ENCODE measurements around the gene WDR48. TPM values are rescaled to one million over a fixed set of nuclear protein-coding genes. Genes with fewer than 3 reads are reported as not detected.

Gene WDR48
- total RNA-seq, 1 donor from 2014 or later: 58.4 TPM

- peak; percentile 36 for DNase-seq (ENCODE audit: low spot score)
Measured at GRCh38 chr3:39101022-39101689, 49.3 kb downstream of the WDR48 start.

DNA sequence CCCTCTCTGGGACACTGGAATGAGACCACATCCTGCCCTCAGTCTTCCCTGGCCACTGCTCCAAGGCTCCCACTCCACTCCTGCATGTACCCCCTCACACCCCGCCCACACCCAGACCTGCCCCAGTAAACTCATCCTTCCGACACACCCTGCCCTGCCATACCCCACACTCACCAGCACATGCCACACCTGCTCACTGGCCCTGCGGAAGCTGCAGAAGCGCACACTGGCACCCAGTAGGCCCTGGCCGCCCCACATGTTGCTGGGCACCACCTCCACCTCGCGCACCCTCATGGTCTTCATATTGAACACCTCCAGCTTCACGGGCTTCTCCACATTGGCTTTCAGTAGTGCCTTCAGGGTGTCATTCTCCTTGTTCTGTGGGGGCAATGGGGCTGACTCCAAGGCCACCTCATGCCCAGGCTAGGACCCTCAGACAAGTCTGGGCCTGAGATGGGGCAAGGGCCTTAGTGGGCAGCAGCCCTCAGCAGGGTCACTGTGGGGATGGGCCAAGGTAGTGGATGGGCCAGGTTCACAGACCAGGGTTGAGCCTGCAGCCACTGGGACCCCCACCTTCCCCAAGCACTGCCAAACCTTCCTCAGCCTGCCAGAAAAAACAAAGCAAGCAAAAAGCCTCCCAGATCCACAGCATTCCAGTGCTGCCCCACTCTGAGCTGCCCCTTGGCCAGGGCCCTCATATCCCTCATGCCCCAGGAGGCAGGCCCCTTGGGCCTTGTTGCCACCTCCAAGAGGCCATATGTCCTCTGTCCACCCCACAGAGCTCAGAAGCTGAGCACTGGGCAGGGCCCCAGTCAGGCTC is 50.9 kb downstream of the WDR48 start:
- DNase-seq (ENCODE audit: low spot score): peak; percentile 38

DNA sequence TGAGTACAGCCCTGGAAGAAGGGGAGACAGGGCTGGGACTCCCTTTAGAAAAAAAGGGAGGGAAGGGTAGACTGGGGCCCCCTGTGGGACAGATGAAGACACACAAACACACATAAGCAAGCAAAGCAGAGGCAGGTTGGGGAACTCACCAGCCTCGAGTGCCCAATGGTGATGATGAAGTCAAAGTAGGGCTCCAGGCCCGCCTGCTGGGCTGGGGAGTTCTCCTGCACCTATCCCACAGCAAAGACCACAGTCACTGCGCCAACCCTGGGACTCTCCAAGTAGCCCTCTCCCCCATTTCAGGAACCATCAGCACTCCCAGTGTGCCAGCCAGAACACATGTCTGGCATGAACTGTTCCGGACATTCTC is 51.5 kb downstream of the WDR48 start:
- peak; percentile 38 for DNase-seq (ENCODE audit: low spot score)

DNA sequence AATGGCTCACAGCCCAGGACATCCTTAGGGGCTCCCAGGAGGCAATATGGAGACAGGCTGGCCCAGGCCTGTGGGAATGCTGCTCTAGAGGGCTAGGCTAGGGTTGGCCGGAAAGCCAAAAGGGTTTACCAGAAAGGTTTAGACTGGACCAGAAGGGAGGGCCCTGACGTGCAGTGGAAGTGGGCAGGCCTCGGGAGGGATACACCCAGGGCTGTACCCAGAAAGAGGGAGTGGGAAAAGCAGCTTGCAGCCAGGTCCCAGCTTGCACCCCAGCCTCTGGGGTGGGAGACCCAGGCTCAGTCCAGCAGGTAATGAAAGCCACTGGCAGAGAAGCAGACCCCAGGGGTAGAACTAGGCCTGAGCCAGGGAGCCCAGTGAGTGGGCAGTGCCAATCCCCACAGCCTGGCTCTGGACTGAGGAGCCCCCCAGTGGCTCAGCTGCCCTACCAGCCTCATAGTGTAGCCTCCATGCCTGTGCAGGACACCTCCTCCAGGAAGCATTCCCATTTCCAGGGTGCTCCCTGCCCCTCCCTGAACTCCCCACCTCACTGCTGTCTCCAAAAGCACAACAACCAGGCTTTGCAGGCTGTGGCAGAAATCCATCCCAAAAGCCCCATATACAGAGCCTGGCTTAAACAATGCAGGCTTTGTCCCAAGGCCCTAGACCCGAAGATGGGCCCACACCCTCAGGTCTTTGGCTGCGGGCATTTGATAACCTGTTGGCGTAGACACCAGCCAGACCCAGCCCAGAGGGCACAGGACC is 52.2 kb downstream of the WDR48 start:
- DNase-seq (ENCODE audit: low spot score): peak; percentile 32

GRCh38 chr3:39104961-39105686 is 53.3 kb downstream of the WDR48 start:
- peak; percentile 31 for DNase-seq (ENCODE audit: low spot score)

GRCh38 chr3:39105687-39106063 is 53.9 kb downstream of the WDR48 start:
- peak; percentile 32 for DNase-seq (ENCODE audit: low spot score)

GRCh38 chr3:39106281-39106811 is 54.5 kb downstream of the WDR48 start:
- no peak for DNase-seq (ENCODE audit: low spot score)

DNA sequence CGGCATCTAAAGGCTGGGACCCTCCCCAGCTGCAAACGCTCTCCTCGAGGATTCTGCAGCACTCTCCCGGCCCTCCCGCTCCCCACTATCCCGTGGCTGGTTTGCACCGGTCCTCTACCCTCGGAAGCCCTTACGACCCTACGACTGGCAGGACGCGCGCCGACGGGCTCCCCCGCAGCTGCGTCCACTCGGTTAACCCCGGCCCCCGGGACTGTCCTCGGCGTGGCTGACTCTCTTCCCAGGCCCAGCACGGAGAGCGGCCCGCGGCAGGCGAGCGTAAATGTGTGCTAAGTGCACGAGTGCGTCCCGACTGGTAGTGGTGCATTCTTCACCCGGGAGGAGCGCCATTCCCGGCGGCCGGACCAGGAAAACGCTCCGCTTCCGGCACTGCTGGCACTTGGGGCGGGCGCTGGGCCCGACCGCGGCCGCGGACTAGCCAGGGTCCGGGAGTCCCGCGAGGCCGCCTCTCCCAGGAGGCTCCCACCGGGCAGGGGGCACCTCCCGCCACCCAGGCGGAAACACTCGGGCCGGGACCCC is 55.1 kb downstream of the WDR48 start:
- peak; percentile 57 for DNase-seq (ENCODE audit: low spot score)

GRCh38 chr3:39107388-39108199 is 55.8 kb downstream of the WDR48 start, which contains the start of the genes GORASP1 and TTC21A:
Gene GORASP1, minus strand, starts transcription at chr3:39107627. Its CDS starts 86 bp downstream, at chr3:39107541.
Gene TTC21A, plus strand, starts transcription at chr3:39107680. Its CDS starts 158 bp downstream, at chr3:39107838.
- peak; percentile 84 for DNase-seq (ENCODE audit: low spot score)

DNA sequence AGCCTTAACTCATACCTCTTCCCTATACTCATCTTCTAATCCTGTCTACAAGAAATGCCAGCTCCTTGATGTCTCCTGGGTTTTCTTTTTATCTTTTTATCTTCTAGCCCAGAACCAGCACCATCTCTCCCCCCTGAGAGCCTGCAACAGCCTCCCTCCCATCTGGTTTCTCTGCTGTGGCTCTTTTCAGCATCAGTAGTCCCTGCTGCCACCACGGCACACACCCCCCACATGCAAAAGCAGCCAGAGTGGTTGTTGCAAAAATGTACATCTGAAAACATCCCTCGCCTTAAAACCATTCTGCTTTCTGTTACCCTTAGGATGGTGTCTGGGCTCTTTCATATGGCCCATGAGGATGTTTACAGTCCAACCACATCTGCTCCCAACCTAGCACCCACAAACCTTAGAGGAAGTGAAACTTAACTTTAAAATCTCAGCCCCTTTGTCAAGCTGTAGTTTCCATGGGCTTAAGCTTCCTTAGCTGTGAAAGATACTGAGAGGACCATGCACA is 56.4 kb downstream of the WDR48 start:
- DNase-seq (ENCODE audit: low spot score): peak; percentile 6

- DNase-seq (ENCODE audit: low spot score): no peak
Measured at GRCh38 chr3:39109086-39109485, 57.3 kb downstream of the WDR48 start.

DNA sequence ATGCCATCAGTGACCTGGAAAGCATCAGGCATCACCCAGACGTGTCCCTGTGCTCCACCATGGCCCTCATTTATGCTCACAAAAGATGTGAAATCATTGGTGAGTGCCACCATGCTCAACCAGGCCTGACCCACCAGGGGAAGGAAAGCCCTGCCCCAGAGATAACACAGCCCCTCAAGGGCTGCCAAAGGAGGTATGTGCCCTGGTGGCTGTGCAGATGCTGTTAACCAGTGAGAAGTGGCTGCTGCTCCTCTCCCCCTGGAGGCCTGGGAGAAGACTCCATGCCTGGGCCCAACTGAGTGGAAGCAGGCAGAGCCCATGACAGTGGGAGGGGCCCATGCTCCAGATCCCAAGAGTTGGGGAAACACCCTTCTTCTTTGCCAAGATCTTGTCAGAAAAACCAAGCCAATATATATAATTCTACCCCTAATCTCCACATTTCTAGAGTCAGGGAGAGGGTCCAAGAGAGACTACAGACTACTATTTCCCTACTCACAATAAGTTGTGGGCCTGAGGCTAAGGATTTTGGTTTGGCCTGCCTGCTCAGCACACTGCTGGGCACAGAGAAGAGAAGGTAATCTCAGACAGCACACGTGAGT is 58.3 kb downstream of the WDR48 start:
- DNase-seq (ENCODE audit: low spot score): no peak

GRCh38 chr3:39112113-39112512 is 60.3 kb downstream of the WDR48 start:
- DNase-seq (ENCODE audit: low spot score): no peak

DNA sequence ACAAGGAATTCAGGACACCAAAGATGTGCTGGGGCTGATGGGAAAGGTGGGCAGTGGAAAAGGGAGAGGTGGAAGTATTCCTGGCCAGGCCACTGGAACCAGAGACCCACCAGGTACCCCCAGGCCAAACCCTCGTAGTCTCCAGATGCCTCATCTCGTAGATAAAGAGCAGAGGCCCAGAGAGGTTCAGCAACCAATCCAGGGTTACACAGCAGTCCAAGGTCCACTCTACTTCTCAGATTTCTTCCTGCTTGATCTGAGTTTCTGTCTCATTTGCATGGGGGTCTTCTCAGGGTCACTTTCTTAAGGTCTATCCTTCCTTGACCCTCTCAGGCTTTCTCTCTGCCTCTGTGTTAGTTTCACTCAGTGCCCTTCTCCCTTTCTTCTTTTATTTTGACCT is 60.7 kb downstream of the WDR48 start:
- DNase-seq (ENCODE audit: low spot score): no peak

- DNase-seq (ENCODE audit: low spot score): no peak
Measured at GRCh38 chr3:39113291-39113690, 61.5 kb downstream of the WDR48 start.

DNA sequence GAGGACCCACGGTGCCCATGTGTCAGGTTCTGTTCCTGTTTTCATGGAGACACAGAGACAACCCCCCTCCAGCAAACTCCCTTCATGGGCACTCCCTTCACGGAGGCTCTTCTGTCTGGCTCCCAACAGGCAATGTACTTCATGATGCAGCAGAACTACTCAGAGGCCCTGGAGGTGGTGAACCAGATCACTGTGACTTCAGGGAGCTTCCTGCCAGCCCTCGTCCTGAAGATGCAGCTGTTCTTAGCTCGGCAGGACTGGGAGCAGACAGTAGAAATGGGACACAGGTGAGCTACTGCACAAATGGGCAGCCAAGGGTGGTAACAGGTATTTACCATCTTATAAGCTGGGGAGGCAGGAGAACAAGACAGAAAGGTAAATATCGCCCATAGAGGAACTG is 62.6 kb downstream of the WDR48 start:
- DNase-seq (ENCODE audit: low spot score): no peak

DNA sequence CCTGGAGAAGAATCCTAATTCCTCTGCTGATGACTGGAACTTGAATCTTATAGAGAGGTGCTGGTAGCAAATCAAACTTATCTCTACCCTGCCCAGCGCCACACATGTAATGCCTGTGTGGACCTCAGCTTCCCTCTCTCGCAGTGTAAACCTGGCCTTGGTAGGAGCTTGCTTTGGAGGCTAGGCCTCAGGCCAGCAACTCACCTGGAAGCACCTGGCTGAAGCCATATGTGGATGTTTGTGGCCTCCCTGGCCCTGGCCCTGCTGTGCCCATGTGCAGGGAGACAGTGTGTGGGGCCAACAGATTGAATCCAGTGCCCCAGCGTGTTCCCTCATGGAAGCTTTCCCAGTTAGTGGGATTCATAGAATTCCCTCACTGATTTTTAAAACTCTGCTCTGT is 64.1 kb downstream of the WDR48 start:
- DNase-seq (ENCODE audit: low spot score): no peak

- DNase-seq (ENCODE audit: low spot score): no peak
Measured at GRCh38 chr3:39118079-39118478, 66.3 kb downstream of the WDR48 start.

GRCh38 chr3:39118931-39119660 is 67.3 kb downstream of the WDR48 start:
- no peak for DNase-seq (ENCODE audit: low spot score)

Measured in ureter (tissue), 1 donor.